ENCODE data around the gene OR2K2. TPM values are rescaled to one million over a fixed set of nuclear protein-coding genes. Genes with fewer than 3 reads are reported as not detected.
"Not testable (repeated sequence)": the region's sequence is repeated elsewhere in the genome, so short reads cannot be mapped to it uniquely, and the experiment has no call there.

OR2K2 gene
- total RNA-seq, 1 donor from 2014 or later = not detected

GRCh38 chr9:111320631-111321030 is 9.4 kb downstream of the OR2K2 start:
- TF ChIP-seq CTCF (conservative IDR thresholded peaks at IDR 0.05; ENCODE audit: low read depth, low read length) = no peak
- no peak overlapping the region for H3K4me3 ChIP-seq (ENCODE audit: low read depth, low read length)
- no peak for DNase-seq (ENCODE audit: low read depth)

DNA sequence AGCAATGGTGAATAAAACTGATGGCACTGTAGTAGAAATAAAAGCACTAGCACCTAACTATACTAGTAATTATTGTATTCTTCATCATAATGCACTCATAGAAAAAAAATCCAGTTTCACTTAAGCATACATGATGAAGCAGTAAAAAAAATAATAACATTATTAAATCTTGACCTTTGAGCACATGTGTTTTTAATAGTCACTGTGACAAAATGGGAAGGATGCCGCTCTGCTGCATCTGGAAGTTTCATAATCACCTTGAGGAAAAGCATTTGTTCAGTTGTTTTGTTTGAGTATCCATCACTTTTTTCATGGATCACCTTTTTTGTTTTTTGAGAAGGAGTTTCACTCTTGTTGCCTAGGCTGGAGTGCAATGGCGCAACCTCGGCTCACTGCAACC is 13.2 kb downstream of the OR2K2 start:
- DNase-seq (ENCODE audit: low read depth) = no peak
- no peak for TF ChIP-seq CTCF (conservative IDR thresholded peaks at IDR 0.05; ENCODE audit: low read depth, low read length)
- no peak overlapping the region for H3K4me3 ChIP-seq (ENCODE audit: low read depth, low read length)

DNA sequence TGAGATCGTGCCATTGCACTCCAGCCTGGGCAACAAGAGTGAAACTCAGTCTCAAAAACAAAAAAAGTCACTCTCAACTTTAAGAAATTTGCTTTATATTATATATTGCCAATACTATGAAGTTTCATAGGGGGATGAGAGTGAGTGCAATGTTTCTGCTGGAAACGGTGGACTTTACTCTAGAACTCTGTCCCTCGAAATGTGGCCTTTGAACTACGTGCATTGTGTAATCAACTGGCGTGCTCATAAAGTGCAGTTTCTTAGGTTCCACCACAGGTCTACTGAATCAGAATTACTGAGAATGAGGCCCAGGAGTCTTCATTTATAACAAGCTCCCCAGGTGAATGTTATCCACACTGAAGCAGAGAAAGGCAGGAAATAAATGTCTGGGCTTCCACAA is 24.1 kb downstream of the OR2K2 start:
- no peak for DNase-seq (ENCODE audit: low read depth)
- TF ChIP-seq CTCF (conservative IDR thresholded peaks at IDR 0.05; ENCODE audit: low read depth, low read length) = no peak
- no peak overlapping the region for H3K4me3 ChIP-seq (ENCODE audit: low read depth, low read length)

DNA sequence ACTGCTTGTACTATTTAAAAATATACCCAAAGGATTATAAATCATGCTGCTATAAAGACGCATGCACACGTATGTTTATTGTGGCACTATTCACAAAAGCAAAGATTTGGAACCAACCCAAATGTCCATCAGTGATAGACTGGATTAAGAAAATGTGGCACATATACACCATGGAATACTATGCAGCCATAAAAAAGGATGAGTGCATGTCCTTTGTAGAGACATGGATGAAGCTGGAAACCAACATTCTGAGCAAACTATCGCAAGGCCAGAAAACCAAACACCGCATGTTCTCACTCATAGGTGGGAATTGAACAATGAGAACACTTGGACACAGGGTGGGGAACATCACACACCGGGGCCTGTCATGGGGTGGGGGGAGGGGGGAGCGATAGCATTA is 26.0 kb downstream of the OR2K2 start:
- H3K4me3 ChIP-seq (ENCODE audit: low read depth, low read length); DNase-seq (ENCODE audit: low read depth): not testable (repeated sequence)

DNA sequence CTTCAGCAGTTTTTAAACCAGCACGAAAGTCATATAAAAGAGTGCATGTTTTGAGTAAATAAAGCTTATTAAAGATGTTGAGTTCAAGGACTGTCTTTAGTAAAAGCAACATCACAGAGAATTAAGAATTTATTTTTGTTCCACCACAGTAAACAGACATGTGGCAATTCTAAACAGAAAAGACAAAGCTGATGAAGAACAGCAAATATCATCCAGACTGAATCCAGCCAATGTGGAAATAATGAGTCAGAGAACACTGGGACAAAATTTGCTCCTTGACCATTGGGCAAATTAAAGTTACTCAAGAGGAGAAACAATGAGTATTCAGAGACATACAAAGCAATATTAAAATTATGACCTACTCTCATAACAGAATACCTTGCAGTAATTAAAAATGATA is 28.8 kb downstream of the OR2K2 start:
- no peak overlapping the region for H3K4me3 ChIP-seq (ENCODE audit: low read depth, low read length)
- TF ChIP-seq CTCF (conservative IDR thresholded peaks at IDR 0.05; ENCODE audit: low read depth, low read length) = no peak
- no peak for DNase-seq (ENCODE audit: low read depth)

DNA sequence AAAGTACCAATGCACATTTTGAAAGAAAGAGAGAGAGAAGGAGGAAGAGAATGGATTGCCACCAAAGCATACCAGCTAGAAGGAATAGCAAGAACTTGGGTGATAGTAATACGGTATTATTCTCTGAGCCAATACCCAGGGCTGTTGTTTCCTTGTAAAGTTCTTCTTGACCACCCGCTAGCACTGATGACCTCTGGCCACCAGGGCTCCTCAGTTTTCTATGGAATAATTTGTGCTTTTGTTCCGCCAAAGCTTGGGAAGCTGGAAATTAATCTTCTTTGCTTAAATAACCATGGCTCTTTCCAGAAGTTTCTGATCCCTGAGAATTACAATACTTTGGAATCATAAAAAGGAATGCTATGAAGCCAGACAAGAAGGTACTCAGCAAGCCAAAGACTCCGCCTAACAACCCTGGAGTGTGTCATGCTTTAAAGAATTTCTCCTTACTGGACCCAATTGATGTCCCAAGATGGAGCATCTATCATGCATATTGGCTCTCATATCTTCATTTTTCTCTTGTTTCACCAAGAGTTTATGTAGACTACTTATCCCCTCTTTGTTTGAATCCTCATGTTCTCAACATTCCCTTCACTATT is 29.8 kb downstream of the OR2K2 start:
- DNase-seq (ENCODE audit: low read depth) = no peak
- H3K4me3 ChIP-seq (ENCODE audit: low read depth, low read length) = no peak overlapping the region
- TF ChIP-seq CTCF (conservative IDR thresholded peaks at IDR 0.05; ENCODE audit: low read depth, low read length) = no peak

DNA sequence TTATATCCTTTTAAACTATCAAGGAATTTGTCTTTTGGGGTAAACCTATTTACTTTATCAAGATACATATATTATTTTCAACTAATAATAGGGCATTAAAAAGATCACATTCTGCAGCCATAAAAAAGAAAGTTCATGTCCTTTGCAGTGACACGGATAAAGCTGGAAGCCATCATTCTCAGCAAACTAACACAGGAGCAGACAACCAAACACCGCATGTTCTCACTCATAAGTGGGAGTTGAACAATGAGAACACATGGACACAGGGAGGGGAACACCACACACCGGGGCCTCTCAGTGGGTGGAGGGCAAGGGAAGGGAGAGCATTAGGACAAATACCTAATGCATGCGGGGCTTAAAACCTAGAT is 30.4 kb downstream of the OR2K2 start:
- H3K4me3 ChIP-seq (ENCODE audit: low read depth, low read length); DNase-seq (ENCODE audit: low read depth): not testable (repeated sequence)

GRCh38 chr9:111298731-111299598 is 31.1 kb downstream of the OR2K2 start:
- TF ChIP-seq CTCF (conservative IDR thresholded peaks at IDR 0.05; ENCODE audit: low read depth, low read length) = peak; percentile 77
- no peak overlapping the region for H3K4me3 ChIP-seq (ENCODE audit: low read depth, low read length)
- DNase-seq (ENCODE audit: low read depth) = peak; percentile 33

All from epithelial cell of proximal tubule (primary cell).